GM12801 (cell line): ENCODE data around the gene C2orf74.

Source experiments
- TF ChIP-seq, protein P1 (sequence below): IDR thresholded peaks from one replicate; pipeline ENCODE4 v1.5.1; 2011; ENCODE audit warnings: control low read depth; ENCODE audit not compliant: insufficient read length; ENCODE audit errors: extremely low read depth

The C2orf74 gene

DNA sequence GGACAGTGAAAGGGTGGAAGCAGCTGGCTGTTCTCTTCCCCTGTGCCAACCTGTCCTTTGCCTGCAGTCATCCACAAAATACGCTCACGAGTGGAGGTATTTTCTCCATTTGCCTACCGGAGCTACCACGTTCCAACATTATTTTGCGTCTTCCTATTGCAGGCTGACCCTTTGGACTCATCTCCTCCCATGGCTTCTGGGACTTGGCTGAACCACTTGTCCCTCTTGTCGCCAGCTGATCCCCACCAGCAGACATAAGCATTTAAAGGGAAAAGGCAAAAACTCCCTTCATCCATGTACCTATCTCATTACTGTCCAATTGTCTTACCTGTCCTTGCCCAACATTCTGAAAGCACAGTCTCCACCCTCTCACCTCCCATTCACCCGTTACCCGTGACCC, 13.0 kb downstream of the C2orf74 start:
- TF ChIP-seq, protein P1, sequence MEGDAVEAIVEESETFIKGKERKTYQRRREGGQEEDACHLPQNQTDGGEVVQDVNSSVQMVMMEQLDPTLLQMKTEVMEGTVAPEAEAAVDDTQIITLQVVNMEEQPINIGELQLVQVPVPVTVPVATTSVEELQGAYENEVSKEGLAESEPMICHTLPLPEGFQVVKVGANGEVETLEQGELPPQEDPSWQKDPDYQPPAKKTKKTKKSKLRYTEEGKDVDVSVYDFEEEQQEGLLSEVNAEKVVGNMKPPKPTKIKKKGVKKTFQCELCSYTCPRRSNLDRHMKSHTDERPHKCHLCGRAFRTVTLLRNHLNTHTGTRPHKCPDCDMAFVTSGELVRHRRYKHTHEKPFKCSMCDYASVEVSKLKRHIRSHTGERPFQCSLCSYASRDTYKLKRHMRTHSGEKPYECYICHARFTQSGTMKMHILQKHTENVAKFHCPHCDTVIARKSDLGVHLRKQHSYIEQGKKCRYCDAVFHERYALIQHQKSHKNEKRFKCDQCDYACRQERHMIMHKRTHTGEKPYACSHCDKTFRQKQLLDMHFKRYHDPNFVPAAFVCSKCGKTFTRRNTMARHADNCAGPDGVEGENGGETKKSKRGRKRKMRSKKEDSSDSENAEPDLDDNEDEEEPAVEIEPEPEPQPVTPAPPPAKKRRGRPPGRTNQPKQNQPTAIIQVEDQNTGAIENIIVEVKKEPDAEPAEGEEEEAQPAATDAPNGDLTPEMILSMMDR, result no peak

DNA sequence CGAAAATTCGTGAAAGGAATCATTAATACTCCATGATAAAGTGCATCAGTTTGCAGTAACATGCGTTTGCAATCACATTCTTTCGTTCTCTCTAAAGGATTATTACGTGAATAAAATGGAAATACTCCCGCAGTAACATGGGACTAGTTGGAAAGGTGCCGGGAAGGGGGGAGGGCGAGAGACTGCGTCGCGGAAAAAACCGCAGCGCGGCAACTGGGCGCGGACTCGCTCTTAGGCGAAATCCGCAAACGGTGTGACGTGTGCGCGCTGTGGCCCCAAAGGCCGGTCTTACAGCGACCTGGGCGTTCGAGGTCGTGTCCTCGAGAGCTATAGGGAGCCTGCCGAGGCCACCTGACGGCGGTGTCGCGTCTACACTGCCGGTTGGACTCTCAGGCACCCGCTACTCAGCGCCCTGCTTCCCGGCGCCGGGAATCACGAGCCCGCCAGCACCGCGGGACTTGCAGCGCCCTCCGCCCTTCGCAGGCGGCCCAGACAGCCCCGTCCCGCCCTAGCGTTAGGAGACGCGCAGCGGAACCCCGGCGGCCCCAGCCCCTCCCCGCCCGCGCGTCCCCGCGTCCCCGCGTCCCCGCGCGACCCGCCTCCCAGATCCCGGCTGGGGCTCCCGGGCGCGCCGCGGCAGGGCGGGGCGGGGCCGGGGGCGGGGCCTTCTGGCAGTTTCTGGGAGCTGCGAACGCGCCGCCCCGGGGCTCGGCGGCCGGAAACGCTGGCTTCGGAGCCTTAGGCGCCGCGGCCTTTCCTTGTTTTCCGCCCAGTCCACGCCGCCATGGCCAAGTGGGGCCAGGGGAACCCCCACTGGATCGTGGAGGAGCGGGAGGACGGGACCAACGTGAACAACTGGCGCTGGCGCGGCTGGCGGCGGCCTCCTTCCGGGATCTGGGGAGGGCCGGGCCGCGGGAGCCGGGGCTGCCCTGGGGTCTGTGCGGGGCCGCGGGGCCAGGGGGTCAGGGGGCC, 15.1 kb downstream of the C2orf74 start:
- TF ChIP-seq, protein P1, result no peak

DNA sequence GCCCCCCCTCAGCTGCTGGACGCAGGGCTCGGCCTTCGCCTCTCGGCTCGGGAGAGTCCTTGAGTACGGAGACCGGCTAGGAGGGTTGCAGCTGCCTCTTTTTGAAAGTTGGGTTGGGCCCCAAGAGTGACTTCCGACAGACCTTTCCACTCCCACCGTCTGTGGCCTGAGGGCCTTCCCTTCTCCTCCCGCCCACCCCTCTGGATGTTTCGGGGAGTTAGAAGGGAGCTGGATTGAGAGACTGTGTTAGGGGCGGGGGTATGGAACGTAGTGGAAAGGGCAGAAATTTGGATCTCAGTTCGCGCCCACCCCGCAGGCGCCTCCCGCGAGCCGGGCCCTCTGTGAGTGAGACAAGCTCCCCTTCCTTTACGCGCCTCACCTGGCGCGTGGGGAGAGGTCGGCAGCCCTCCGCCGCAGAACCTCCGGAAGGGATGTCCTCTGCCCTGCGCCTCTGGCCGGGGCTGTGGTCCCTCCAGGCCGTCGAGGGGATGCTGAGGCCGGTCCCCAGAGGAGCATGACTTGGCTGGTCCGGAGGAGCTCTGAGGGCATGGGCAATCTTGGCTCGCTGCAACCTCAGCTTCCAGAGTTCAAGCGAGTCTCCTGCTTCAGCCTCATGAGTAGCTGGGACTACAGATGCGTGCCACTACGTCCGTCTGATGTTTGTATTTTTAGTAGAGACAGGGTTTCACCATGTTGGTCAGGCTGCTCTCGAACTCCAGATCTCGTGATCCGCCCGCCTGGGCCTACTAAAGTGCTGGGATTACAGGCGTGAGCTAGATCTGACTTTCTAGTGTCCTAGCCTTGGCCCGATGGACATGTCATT, 15.9 kb downstream of the C2orf74 start:
- TF ChIP-seq, protein P1, result no peak

GRCh38 chr2:61178603-61179545, 16.9 kb downstream of the C2orf74 start:
- TF ChIP-seq, protein P1, result no peak

DNA sequence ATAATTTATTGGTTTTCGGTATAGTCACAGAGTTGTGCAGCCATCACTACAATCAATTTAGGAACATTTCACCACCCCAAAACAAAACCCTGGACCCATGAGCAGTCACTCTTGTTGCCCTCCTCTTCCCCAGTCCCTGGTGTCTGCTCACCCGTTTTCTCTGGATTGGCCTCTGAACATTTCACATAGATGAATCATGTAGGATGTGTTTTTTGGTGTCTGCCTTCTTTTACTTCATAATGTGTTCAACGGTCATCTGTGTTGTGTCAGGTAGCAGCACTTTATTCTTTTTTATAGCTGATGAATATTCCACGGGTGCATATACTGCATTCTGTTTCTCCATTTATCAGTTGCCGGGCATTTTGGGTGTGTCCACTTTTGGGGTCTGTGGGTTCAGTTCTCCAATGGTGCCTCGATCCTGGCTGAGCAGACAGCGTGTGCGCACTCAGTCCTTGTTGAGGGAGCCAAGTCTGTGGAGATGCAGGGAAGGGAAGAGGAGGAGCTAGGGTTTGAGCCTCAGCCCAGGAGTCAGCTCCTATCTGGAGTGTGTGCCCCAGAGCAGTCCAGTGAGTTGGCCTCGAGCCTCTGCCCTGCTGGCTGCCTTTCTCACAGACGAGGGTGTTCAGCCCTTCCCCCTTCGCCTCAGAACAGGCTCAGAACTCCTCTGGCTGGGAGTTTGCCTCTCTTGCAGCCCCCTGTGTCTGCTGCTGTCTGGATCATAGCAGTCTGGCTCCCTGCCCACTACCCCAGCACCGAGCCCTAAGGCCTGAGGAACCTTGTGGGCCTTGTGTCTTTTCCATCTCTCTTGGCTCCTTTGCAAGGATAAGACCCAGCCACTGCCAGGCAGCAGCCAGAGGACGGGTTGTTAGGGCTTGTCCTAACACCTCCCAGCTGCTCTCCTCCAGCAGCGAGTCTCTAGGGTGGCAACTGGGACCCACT, 18.0 kb downstream of the C2orf74 start:
- TF ChIP-seq, protein P1, result no peak

DNA sequence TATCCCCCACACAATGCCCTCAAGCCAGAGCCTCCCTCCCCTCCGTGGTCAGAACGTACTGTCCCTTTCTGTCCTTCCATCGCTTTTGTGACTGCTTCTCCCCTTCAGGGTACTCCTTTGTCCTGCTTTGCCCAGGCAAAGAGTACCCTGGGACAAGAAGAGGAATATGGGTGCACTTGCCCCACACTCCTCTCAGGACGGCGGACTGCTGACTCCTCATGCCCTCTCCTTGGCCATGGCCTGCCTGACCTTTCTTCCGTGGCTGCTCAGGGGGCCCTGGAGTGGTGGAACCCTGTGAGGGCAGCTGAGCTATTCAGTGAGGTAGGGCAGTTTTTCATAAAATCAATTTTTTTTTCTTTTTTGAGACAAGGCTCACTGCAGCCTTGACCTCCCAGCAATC, 18.7 kb downstream of the C2orf74 start:
- TF ChIP-seq, protein P1, result no peak
